ENCODE results near the gene TIAM2. TPM values are rescaled to one million over a fixed set of nuclear protein-coding genes. Genes with fewer than 3 reads are reported as not detected.

Gene TIAM2
- total RNA-seq, 1 experiment from 2014 or later, result 12.9 TPM

GRCh38 chr6:155129744-155130143, 134.6 kb downstream of the TIAM2 start:
- peaks cover 8% of the 10 kb centered on the region for H3K36me3 Mint-ChIP-seq (ENCODE audit: insufficient read depth, unreplicated experiment)
- H3K27ac Mint-ChIP-seq (ENCODE audit: unreplicated experiment), result no peak overlapping the region
- no peaks in the 10 kb centered on the region for H3K27me3 Mint-ChIP-seq (ENCODE audit: unreplicated experiment)
- CTCF ChIA-PET, result no interaction called here
- DNase-seq, result no peak
- no TSS peak for BruUV-seq (replicated peaks)
- peaks cover 27% of the 10 kb centered on the region for H3K4me1 Mint-ChIP-seq (ENCODE audit: low read depth, unreplicated experiment)
- TF ChIP-seq CTCF (IDR thresholded peaks at IDR 0.05; ENCODE audit: unreplicated experiment), result no peak
- intact Hi-C loops (cut with micrococcal nuclease; ENCODE audit: unreplicated experiment), result loop anchor here (5.0 kb wide), 1 partner anchor 132 kb away; the partner anchor contains the start of gene TIAM2
- H3K9me3 Mint-ChIP-seq (ENCODE audit: low read depth, unreplicated experiment), result no peaks in the 10 kb centered on the region
- no peak overlapping the region for H3K4me3 Mint-ChIP-seq (ENCODE audit: low read depth, unreplicated experiment)

- no peak for DNase-seq
- CTCF ChIA-PET, result no interaction called here
- H3K4me3 Mint-ChIP-seq (ENCODE audit: low read depth, unreplicated experiment), result no peak overlapping the region
- intact Hi-C loops (cut with micrococcal nuclease; ENCODE audit: unreplicated experiment), result no loop called here
- H3K4me1 Mint-ChIP-seq (ENCODE audit: low read depth, unreplicated experiment), result peaks cover 25% of the 10 kb centered on the region
- no peak overlapping the region for H3K27ac Mint-ChIP-seq (ENCODE audit: unreplicated experiment)
- H3K27me3 Mint-ChIP-seq (ENCODE audit: unreplicated experiment), result no peaks in the 10 kb centered on the region
- TF ChIP-seq CTCF (IDR thresholded peaks at IDR 0.05; ENCODE audit: unreplicated experiment), result no peak
- BruUV-seq (replicated peaks), result no TSS peak
- no peaks in the 10 kb centered on the region for H3K9me3 Mint-ChIP-seq (ENCODE audit: low read depth, unreplicated experiment)
- peaks cover 8% of the 10 kb centered on the region for H3K36me3 Mint-ChIP-seq (ENCODE audit: insufficient read depth, unreplicated experiment)
These were observed 135.2 kb downstream of the TIAM2 start for GRCh38 chr6:155130161-155130853.

- no peak overlapping the region for H3K27ac Mint-ChIP-seq (ENCODE audit: unreplicated experiment)
- BruUV-seq (replicated peaks), result no TSS peak
- H3K9me3 Mint-ChIP-seq (ENCODE audit: low read depth, unreplicated experiment), result no peaks in the 10 kb centered on the region
- no peaks in the 10 kb centered on the region for H3K36me3 Mint-ChIP-seq (ENCODE audit: insufficient read depth, unreplicated experiment)
- CTCF ChIA-PET, result interaction anchor here (0.6 kb wide), 1 partner anchor 276 kb away, joined by 4 read pairs; no protein-coding TSS in a partner anchor
- TF ChIP-seq CTCF (IDR thresholded peaks at IDR 0.05; ENCODE audit: unreplicated experiment), result no peak
- H3K4me1 Mint-ChIP-seq (ENCODE audit: low read depth, unreplicated experiment), result peaks cover 12% of the 10 kb centered on the region
- intact Hi-C loops (cut with micrococcal nuclease; ENCODE audit: unreplicated experiment), result no loop called here
- DNase-seq, result no peak
- H3K27me3 Mint-ChIP-seq (ENCODE audit: unreplicated experiment), result no peaks in the 10 kb centered on the region
- no peak overlapping the region for H3K4me3 Mint-ChIP-seq (ENCODE audit: low read depth, unreplicated experiment)
These were observed 137.5 kb downstream of the TIAM2 start for GRCh38 chr6:155132617-155133016.

- no peak for TF ChIP-seq CTCF (IDR thresholded peaks at IDR 0.05; ENCODE audit: unreplicated experiment)
- intact Hi-C loops (cut with micrococcal nuclease; ENCODE audit: unreplicated experiment), result no loop called here
- no peak overlapping the region for H3K27ac Mint-ChIP-seq (ENCODE audit: unreplicated experiment)
- no peaks in the 10 kb centered on the region for H3K9me3 Mint-ChIP-seq (ENCODE audit: low read depth, unreplicated experiment)
- H3K27me3 Mint-ChIP-seq (ENCODE audit: unreplicated experiment), result no peaks in the 10 kb centered on the region
- no peaks in the 10 kb centered on the region for H3K36me3 Mint-ChIP-seq (ENCODE audit: insufficient read depth, unreplicated experiment)
- no TSS peak for BruUV-seq (replicated peaks)
- no peak for DNase-seq
- CTCF ChIA-PET, result no interaction called here
- peaks cover 9% of the 10 kb centered on the region for H3K4me1 Mint-ChIP-seq (ENCODE audit: low read depth, unreplicated experiment)
- H3K4me3 Mint-ChIP-seq (ENCODE audit: low read depth, unreplicated experiment), result no peak overlapping the region
These were observed 145.9 kb downstream of the TIAM2 start for GRCh38 chr6:155141002-155141401.

Measured in Calu3 (cell line).